Measurements from ENCODE around the gene TTLL9.
"Not testable (repeated sequence)": the region's sequence is repeated elsewhere in the genome, so short reads cannot be mapped to it uniquely, and the experiment has no call there.

The TTLL9 gene

DNA sequence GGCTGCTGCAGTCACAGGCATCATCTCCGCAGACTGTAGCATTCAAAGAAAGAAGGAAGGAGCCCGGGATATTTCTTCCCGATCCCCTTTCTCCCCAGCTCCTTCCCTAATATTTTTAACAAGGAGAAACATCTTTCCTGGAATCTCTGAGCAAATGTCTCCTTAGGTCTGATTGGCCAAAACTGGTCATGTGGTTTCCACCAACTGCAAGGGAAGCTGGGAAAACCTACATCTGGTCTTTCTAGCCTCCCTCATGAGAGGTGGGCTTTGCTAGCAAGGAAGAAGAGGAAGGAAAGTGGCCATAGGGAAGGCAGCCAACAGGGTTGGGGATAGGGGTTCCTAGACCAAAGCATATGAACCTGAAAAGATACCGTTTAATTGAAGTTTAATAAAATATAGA is 46.3 kb downstream of the TTLL9 start:
- no peak for DNase-seq (ENCODE audit: low read depth in 2 of 3, low spot score in 2 of 3)

DNA sequence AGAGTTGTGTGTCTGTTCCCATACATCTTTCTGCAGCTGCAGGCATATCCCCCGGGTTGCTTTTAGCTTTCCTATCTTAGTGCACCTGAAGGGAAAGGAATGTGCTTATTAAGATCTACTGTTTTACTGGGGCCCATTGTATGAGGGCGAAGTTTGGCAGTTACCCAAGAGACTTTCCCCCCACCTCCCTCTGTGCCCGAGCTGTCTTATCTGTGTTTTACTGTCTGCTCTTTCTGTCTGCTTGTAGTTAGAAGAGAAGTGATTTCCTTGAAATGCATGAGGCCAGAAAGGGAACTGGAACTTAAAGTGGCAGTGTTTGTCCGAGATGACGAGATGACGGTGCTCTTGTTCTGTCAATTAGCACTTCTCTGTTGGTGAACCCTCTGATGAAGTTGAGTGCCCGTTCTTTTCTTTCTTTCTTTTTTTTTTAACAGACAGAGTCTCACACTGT is 47.6 kb downstream of the TTLL9 start:
- DNase-seq (ENCODE audit: low read depth in 2 of 3, low spot score in 2 of 3): not testable (repeated sequence)

DNA sequence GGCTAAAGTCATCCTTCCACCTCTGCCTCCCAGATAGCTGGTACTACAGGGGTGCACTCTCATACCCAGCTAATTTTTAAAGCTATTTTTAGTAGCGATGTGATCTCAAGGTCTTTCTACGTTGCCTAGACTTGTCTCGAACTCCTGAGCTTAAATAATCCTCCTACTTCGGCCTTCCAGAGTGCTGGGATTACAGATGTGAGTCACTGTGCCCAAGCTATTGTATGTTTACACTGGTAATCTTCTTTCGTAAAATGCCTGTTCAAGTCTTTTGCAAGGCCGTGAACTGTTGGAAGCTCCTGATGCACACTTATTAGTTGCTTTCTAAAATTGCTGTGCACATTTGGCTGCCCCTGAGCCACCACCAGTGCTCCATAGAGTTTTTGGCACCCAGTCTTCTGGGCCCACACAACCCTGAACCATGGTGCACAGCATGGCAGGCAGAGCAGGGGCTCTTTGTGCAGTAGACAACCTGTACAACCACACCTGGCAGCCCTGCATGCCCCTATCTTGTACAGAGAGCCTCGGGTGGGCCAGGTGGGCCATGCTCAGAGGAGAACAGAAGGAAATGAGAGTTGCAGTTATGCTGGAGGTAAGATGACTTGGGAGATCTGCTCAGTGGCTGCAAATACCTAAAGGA is 48.2 kb downstream of the TTLL9 start:
- DNase-seq (ENCODE audit: low read depth in 2 of 3, low spot score in 2 of 3): no peak

DNA sequence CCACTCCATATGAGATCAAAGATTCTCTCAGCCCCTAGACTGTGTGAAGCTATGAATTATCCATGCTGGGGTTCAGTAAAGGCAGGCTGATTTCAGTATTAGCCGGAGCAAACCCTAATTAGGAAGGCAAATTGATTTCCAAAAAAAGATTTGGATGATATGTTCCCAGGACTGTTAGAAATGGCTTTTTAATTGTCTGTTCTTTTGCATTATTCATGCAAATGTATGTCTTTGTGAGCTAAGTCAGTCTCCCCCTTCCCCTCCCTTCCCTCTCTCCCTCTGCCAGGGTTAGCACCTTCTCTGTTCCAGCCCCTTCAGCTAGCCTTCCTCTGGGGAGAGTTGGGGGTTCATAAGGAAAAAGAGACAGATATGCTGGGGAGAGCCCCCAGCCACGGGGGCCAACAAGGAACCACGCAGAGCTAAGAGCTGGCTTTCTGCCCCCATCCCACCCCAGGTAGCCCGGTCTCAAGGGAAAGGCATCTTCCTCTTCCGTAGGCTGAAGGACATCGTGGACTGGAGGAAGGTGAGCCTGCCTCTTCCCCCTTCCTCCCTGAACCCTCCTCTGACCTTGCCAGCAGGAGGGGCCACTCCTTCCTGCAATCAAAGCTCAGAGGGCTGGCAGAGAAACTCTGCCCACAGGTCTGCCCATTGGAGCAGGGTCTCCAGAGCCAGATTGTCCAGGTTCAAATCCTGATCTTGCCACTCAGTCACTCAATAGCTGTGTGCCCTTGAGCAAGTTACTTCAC is 49.1 kb downstream of the TTLL9 start:
- DNase-seq (ENCODE audit: low read depth in 2 of 3, low spot score in 2 of 3): no peak

DNA sequence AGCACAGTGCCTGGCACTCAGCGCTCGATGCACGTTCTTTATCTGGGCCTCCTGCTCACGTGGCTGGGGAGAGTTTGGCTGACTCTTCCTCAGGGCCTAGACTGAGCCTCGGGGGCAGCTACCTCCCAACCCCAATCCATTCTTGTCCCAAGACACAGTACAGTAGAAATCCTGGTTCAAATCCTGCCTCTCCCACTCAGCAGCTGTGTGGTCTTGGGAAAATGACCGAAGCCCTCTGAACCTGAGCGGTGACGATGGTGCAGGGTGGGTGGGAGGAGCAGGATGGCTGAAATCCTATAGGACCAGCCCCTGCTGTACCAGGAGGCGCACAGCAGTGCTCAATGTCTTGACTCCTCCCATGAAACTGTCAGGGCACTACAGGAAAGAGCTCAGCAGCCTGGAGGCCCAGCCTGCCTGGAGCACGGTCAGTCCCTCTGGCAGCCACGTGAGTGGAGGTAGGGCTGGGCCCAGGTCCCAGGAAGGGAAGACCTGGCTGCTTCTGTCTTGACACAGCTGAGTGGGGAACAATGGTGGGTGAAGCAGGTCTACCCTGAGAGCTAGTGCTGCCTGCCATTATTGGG is 49.9 kb downstream of the TTLL9 start:
- DNase-seq (ENCODE audit: low read depth in 2 of 3, low spot score in 2 of 3): no peak

DNA sequence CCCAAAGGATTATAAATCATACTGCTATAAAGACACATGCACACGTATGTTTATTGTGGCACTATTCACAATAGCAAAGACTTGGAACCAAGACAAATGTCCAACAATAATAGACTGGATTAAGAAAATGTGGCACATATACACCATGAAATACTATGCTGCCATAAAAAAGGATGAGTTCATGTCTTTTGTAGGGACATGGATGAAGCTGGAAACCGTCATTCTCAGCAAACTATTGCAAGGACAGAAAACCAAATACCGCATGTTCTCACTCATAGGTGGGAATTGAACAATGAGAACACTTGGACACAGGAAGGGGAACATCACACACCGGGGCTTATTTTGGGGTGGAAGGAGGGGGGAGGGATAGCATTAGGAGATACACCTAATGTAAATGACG is 51.0 kb downstream of the TTLL9 start:
- not testable (repeated sequence) for DNase-seq (ENCODE audit: low read depth in 2 of 3, low spot score in 2 of 3)

DNA sequence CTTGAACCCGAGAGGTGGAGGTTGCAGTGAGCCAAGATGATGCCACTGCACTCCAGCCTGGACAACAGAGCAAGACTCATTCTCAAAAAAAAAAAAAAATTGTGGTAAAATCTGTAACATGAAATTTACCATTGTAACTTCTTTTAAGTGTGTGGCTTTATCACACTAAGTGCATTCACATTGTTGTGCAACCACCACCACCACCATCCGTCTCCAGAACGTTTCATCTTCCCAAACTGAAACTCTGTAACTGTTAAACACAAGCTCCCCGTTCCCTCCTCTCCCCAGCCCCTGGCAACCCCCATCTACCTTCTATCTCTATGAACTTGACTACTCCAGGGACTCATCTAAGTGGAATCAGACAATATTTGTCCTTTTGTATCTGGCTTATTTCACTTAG is 51.7 kb downstream of the TTLL9 start:
- DNase-seq (ENCODE audit: low read depth in 2 of 3, low spot score in 2 of 3): no peak

DNA sequence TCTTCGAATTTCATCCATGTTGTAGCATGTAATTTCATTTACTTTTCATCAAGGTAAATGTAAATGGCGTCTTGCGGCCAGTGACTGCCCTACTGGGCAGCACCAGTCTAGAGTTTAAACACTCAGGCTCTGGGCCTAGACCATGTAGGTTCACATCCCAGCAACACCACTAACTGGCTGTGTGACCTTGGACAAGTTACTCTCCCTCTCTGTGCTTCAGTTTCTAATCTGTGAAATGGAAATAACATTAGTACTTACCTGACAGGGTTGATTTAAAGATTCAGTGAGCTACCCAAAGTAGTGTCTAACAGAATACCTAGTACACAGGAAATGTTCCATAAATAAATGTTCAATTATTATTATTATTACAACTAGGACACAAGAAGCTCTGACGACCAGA is 52.2 kb downstream of the TTLL9 start:
- DNase-seq (ENCODE audit: low read depth in 2 of 3, low spot score in 2 of 3): no peak

DNA sequence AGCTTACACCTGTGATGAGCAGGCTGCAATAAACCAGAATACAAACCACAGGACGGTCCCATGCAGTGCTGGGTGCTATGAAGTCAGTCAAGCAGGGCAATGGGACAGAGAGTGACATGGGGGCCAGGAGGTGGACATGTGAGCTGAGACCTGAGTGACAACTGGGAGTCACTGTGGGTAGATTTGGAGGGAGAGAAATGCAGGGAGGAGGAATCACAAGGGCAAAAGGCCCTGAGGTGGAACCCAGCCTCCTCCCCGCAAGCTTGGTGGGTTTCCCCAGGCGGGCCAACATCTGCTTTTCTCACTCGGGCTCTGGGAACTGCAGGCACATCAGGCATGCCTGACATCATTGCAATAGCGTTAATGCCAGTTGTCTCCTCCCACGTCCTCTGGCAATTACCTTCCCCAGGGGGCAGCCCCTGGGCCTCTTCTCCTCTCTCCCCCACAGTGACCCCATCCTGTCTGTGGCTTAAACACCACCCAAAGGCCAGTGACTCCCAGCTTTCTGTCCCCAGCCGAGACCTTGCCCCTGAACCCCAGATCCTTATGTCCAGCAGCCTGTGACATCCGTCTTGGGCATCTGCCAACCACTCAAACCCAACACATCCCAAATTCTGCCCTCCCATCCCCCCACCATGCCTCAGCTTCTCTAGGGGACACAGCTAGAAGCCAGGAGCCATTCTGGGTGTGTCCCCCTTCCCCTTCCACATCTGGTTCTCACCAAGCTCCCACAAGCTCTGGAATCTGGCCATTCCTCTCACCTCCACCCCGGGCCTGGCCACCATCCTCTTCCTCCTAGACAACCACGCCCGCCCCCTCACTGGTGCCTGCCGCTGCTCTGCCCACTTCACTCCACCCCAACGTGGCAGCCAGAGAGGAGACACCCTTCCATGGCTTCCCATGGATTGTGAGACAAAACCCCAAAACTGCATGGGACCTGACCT is 53.2 kb downstream of the TTLL9 start:
- peak in 1 of 3 experiments; percentile 12 for DNase-seq (ENCODE audit: low read depth in 2 of 3, low spot score in 2 of 3)

DNA sequence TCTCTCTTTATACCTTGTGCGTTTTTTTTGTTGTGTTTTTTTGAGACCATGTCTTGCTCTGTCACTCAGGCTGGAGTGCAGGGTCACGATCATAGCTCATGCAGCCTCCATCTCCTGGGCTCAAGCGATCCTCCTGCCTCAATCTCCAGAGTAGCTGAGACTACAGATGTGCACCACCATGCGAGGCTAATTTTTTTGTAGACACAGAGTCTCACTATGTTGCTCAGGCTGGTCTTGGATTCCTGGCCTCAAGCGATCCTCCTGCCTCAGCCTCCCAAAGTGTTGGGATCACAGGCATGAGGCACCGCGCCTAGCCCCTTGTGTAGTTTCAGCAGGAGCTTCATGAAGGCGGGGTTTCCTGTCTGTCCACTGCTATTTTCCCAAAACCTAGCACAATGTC is 54.1 kb downstream of the TTLL9 start:
- no peak for DNase-seq (ENCODE audit: low read depth in 2 of 3, low spot score in 2 of 3)

DNA sequence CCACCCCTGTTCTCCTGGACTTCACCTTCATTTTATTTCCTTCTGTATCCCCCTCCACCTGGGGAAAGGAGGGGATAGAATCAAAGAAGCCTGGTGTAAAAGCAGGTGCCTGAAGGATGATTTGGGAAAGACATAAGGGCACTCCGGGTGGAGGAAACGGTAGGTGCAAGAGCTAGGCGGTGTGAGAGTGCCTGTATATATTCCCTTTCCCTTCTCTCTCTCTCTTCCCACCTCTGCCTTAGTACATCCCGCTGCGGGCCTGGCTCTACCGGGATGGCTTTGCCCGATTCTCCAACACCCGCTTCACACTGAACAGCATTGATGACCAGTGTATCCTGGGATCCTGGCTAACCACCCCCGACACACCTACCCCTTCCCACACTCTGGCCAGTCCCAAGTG is 55.2 kb downstream of the TTLL9 start:
- DNase-seq (ENCODE audit: low read depth in 2 of 3, low spot score in 2 of 3): no peak

DNA sequence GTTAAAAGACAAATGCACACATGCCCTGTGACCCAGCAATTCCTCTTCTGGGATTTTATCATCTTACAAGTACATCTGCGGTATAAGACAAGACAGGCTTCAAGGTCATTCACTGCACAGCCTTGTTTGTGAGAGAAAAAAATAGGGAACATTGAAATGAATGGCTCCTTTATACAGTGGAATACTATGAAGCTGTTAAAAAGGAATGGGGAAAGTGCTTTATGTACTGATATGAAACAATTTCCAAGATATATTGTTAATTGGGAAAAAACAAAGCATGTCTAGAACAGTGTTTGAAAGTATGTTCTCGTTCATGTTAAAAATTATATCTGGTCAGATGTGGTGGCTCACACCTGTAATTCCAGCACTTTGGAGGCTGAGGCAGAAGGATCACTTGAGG is 56.1 kb downstream of the TTLL9 start:
- no peak for DNase-seq (ENCODE audit: low read depth in 2 of 3, low spot score in 2 of 3)

DNA sequence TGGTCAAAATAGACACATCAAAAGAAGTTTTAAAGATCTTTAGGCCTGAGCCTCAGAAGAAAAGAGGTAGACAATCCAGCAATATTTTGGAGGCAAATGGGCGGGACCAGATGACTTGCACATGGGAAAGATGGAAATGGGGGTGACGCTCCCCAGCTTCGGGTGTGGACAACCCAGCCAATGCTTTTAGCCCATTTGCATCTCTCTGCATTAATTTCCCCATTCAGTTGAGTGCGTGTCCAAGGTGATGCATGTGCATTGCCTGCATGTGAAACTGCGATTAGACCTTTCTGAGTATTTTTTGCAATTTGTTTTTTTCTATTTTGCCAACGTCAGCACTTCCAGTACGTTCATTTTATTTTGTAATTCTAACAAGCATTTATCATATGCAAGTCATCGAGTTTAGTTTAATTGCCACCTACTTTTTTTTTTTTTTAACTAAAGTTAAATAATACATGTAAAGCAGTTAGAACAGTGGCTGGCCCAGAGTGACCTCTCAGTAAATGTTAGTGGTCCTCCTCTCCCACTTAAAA is 57.3 kb downstream of the TTLL9 start:
- no peak for DNase-seq (ENCODE audit: low read depth in 2 of 3, low spot score in 2 of 3)

DNA sequence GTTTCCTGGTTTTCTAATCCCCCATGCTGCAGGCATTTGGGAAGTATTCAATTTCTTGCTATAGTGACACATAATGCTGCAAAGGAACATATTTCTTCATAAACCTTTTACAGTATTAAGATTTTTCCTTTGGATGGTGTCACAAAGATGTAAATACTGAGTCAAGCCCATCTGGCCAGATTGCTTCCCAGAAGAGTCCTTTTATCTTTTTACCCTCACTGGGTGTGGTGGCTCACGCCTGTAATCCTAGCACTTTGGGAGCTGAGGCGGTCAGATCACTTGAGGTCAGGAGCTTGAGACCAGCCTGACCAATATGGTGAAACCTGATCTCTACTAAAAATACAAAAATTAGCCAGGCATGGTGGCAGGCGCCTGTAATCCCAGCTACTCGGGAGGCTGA is 59.2 kb downstream of the TTLL9 start:
- DNase-seq (ENCODE audit: low read depth in 2 of 3, low spot score in 2 of 3): not testable (repeated sequence)

DNA sequence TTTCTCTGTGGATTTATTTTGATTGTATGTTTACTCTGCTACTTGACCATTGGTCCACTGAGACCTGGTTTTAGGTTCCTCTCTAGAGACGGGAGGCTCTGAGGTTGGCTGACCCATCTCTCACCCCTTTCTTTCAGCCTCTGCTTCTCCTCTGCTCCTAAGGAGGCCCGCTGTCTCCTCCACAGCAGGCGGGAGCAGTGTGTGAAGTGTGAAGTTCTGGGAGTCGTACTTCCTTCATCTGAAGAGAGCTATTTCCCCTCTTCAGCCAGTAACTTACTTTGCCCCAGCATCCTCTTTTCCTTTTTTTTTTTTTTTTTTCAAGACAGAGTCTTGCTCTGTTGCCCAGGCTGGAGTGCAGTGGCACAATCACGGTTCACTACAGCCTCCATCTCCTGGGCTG is 60.3 kb downstream of the TTLL9 start:
- DNase-seq (ENCODE audit: low read depth in 2 of 3, low spot score in 2 of 3): no peak

DNA sequence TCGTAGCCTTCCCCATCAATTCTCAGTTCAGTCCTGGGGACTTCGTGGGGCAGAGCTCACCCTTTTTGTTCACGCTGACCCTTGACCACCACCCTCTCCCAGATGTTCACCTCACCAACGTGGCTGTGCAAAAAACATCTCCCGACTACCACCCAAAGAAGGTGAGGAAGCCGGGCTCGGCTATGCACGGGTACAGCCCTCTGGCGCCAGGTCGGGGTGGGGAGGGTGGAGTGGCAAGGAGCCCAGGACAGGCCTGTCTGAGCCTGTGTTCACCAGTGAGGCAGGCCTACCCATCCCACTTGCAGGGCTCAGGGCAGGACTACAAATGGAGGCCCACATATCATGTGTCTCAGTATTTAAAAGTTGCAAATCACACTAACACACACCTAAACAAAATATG is 63.3 kb downstream of the TTLL9 start:
- no peak for DNase-seq (ENCODE audit: low read depth in 2 of 3, low spot score in 2 of 3)

DNA sequence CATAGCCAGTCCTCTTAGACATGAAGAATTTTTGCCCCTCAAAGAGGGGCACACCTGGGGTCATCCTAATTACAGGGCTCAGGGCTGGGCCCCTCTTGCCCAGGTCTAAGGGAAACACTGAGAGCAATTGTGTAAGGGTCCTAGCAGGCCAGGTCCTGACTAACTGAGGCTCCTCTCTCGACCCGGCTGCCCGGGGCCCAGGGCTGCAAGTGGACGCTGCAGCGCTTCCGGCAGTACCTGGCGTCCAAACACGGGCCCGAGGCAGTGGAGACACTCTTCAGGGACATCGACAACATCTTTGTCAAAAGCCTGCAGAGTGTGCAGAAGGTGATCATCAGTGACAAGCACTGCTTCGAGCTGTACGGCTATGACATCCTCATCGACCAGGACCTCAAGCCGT is 64.1 kb downstream of the TTLL9 start:
- DNase-seq (ENCODE audit: low read depth in 2 of 3, low spot score in 2 of 3): no peak

DNA sequence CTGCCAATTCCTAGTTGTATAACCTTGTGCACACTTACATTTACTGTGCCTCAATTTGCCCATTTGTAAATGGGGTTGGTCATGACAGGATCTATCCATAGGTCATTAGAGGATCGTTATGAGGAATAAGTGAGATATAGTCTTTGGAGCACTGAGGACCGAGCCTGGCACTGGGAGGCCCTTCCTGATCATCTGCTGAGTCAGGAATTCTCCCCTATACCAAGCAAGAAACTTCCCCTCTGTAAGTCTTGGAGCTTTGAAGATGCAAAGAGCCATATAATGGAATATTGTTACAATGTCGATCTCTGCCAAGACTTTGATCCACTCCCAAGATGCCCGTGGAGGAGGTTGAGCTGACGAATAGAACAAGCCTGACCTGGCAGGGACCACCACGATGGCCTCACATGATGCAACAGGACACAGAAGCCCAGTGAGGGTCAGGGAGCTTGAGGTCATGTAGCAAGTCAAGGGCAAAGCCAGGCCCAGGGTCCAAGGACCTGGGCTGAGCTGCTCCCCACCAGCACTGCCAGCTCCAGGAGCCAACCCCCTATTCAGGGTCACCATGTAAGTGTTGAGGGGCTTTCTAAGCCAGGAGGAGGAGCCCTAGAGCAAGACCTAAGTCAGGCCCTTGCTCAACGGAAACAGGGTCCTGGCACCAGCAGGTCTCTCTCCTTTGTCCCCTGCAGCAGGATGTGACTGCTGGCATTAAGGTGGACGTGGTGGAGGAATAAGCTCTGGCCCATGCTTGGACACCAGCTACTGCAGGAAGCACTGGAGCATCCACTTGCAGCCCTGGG is 64.7 kb downstream of the TTLL9 start:
- DNase-seq (ENCODE audit: low read depth in 2 of 3, low spot score in 2 of 3): no peak

DNA sequence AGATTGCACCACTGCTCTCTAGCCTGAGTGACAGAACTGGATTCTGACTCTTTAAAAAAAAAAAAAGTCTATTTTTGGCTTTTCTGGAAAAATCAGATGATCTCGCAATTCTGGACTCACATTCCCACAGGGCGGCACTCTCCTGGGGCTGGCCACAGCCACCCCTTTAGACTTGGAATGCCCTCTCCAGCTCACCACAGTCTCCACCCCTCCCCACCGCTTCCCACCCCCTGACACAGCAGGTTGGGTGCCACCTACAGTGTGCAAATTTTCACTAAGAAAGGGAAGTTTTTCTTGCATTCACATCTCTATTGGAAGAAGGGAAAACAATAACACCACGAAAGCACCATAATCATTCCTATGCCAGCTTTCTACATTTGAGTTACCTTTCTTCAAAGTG is 66.0 kb downstream of the TTLL9 start:
- no peak for DNase-seq (ENCODE audit: low read depth in 2 of 3, low spot score in 2 of 3)

DNA sequence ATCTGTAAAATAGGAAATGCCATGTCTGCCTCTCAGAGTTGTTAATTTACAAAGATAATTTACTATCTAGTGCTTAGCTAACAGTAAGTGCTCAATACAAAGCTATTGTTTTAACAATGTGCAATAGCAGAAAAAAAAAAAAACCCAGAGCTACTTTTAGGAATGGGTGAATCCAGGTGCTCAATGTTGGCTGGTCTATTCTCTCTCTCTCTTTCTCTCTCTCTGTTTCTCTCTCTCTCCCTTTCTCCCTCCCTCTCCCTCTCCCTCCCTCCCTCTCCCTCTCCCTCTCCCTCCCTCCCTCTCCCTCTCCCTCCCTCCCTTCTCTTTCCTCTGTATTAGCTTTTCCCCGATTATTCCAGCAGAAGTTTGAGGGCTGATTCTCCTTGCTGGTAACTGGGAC is 67.4 kb downstream of the TTLL9 start:
- no peak for DNase-seq (ENCODE audit: low read depth in 2 of 3, low spot score in 2 of 3)

All from activated CD8-positive, alpha-beta memory T cell treated with anti-CD3 and anti-CD28 coated beads for 48 hours (primary cell).